ENCODE measurements around the gene KLHDC4. TPM values are rescaled to one million over a fixed set of nuclear protein-coding genes. Genes with fewer than 3 reads are reported as not detected.
A peak's percentile ranks its signal among the peaks of the same experiment; 100 is the strongest.

Gene KLHDC4
- total RNA-seq, 1 donor from 2014 or later: 20.5 TPM

GRCh38 chr16:87766485-87766797 lies 655 bp upstream of the KLHDC4 start:
- H3K9me3 Mint-ChIP-seq (ENCODE audit: low read depth): no peaks in the 10 kb centered on the region
- peaks cover 17% of the 10 kb centered on the region for H3K4me1 Mint-ChIP-seq (ENCODE audit: low read depth)
- TF ChIP-seq CTCF (IDR thresholded peaks at IDR 0.05): no peak
- peak overlapping the region; percentile 95 for H3K27ac Mint-ChIP-seq (ENCODE audit: unreplicated experiment)
- DNase-seq (ENCODE audit: low spot score): no peak
- peak overlapping the region; percentile 100 for H3K4me3 Mint-ChIP-seq (ENCODE audit: unreplicated experiment)
- H3K36me3 Mint-ChIP-seq (ENCODE audit: low read depth): no peaks in the 10 kb centered on the region
- no peaks in the 10 kb centered on the region for H3K27me3 Mint-ChIP-seq (ENCODE audit: low read depth)

- Mint-ChIP-seq H3K4me1 (ENCODE audit: low read depth) (peaks cover 17% of the 10 kb centered on the region), H3K9me3 (ENCODE audit: low read depth) (no peaks in the 10 kb centered on the region), H3K27me3 (ENCODE audit: low read depth) (no peaks in the 10 kb centered on the region), H3K36me3 (ENCODE audit: low read depth) (peaks cover 3% of the 10 kb centered on the region), H3K4me3 (ENCODE audit: unreplicated experiment) (peak overlapping the region; percentile 100), H3K27ac (ENCODE audit: unreplicated experiment) (no peak overlapping the region)
- no peak for TF ChIP-seq CTCF (IDR thresholded peaks at IDR 0.05)
- no peak for DNase-seq (ENCODE audit: low spot score)
Measured at GRCh38 chr16:87765473-87765775, 362 bp downstream of the KLHDC4 start.

- no peaks in the 10 kb centered on the region for H3K9me3 Mint-ChIP-seq (ENCODE audit: low read depth)
- peak overlapping the region; percentile 32 for H3K27ac Mint-ChIP-seq (ENCODE audit: unreplicated experiment)
- DNase-seq (ENCODE audit: low spot score): no peak
- H3K4me3 Mint-ChIP-seq (ENCODE audit: unreplicated experiment): peak overlapping the region; percentile 100
- no peaks in the 10 kb centered on the region for H3K27me3 Mint-ChIP-seq (ENCODE audit: low read depth)
- H3K36me3 Mint-ChIP-seq (ENCODE audit: low read depth): peaks cover 3% of the 10 kb centered on the region
- no peak for TF ChIP-seq CTCF (IDR thresholded peaks at IDR 0.05)
- H3K4me1 Mint-ChIP-seq (ENCODE audit: low read depth): peaks cover 17% of the 10 kb centered on the region
Measured at GRCh38 chr16:87764600-87765472, 950 bp downstream of the KLHDC4 start.

- DNase-seq (ENCODE audit: low spot score): no peak
- Mint-ChIP-seq H3K4me1 (ENCODE audit: low read depth) (peaks cover 19% of the 10 kb centered on the region), H3K4me3 (ENCODE audit: unreplicated experiment) (no peak overlapping the region), H3K27me3 (ENCODE audit: low read depth) (no peaks in the 10 kb centered on the region), H3K36me3 (ENCODE audit: low read depth) (peaks cover 8% of the 10 kb centered on the region), H3K27ac (ENCODE audit: unreplicated experiment) (no peak overlapping the region), H3K9me3 (ENCODE audit: low read depth) (no peaks in the 10 kb centered on the region)
- TF ChIP-seq CTCF (IDR thresholded peaks at IDR 0.05): no peak
Measured at GRCh38 chr16:87762620-87763019, 3.2 kb downstream of the KLHDC4 start.

GRCh38 chr16:87762071-87762571 lies 3.7 kb downstream of the KLHDC4 start:
- H3K27me3 Mint-ChIP-seq (ENCODE audit: low read depth): no peaks in the 10 kb centered on the region
- H3K4me1 Mint-ChIP-seq (ENCODE audit: low read depth): peaks cover 19% of the 10 kb centered on the region
- no peak for DNase-seq (ENCODE audit: low spot score)
- no peak overlapping the region for H3K27ac Mint-ChIP-seq (ENCODE audit: unreplicated experiment)
- no peak for TF ChIP-seq CTCF (IDR thresholded peaks at IDR 0.05)
- H3K36me3 Mint-ChIP-seq (ENCODE audit: low read depth): peaks cover 8% of the 10 kb centered on the region
- H3K9me3 Mint-ChIP-seq (ENCODE audit: low read depth): no peaks in the 10 kb centered on the region
- no peak overlapping the region for H3K4me3 Mint-ChIP-seq (ENCODE audit: unreplicated experiment)

Data from chondrocyte (in vitro differentiated cells).